Ectodermal cell (in vitro differentiated cells): Measurements from ENCODE around the gene POLR3A.

Experiments
- H3K27ac ChIP-seq: 2 replicates; pipeline ENCODE4 v1.7.0; 2013; ENCODE audit warnings: mild to moderate bottlenecking, low read depth, low read length; ENCODE audit not compliant: insufficient read depth, poor library complexity, severe bottlenecking
- H3K27me3 ChIP-seq: 2 replicates; pipeline ENCODE4 v1.7.0; 2013; ENCODE audit warnings: mild to moderate bottlenecking, low read length; ENCODE audit not compliant: insufficient read depth, control insufficient read depth, poor library complexity, severe bottlenecking
- H3K36me3 ChIP-seq: one replicate; pipeline ENCODE4 v1.7.0; 2013; ENCODE audit warnings: low read length; ENCODE audit not compliant: control insufficient read depth, insufficient read depth
- H3K4me1 ChIP-seq: one replicate; pipeline ENCODE4 v1.7.0; 2013; ENCODE audit warnings: low read length; ENCODE audit not compliant: control insufficient read depth, insufficient read depth
- H3K4me3 ChIP-seq: 2 replicates; pipeline ENCODE4 v1.7.0; 2013; ENCODE audit warnings: low read depth, low read length, control low read depth; ENCODE audit not compliant: insufficient read depth
- H3K9me3 ChIP-seq: 2 replicates; pipeline ENCODE4 v1.7.0; 2013; ENCODE audit warnings: mild to moderate bottlenecking, low read length, moderate library complexity; ENCODE audit not compliant: control insufficient read depth
- WGBS, 2 experiments: methylation state at CpG; one replicate each; pipeline ENCODE4 v1.1.7; 2013; ENCODE audit warnings: missing lambda C conversion rate in 2 of 2; 5-methylcytosine and 5-hydroxymethylcytosine counted together

POLR3A gene

GRCh38 chr10:77922055-77922454, 107.3 kb downstream of the POLR3A start:
- Histone ChIP-seq H3K27me3 (peaks cover under 1% of the 10 kb centered on the region), H3K36me3 (no peaks in the 10 kb centered on the region), H3K4me3 (no peak overlapping the region), H3K4me1 (peaks cover 15% of the 10 kb centered on the region), H3K9me3 (no peaks in the 10 kb centered on the region), H3K27ac (no peak overlapping the region)
- 96 to 97% methylated on average over 5 of the region's 5 CpGs for WGBS, 2 experiments

- no peaks in the 10 kb centered on the region for H3K27me3 ChIP-seq
- no peaks in the 10 kb centered on the region for H3K9me3 ChIP-seq
- WGBS, 2 experiments, result 92% methylated on average over 7 of the region's 7 CpGs
- H3K36me3 ChIP-seq, result no peaks in the 10 kb centered on the region
- peaks cover 15% of the 10 kb centered on the region for H3K4me1 ChIP-seq
- no peak overlapping the region for H3K4me3 ChIP-seq
- H3K27ac ChIP-seq, result no peak overlapping the region
Measured at GRCh38 chr10:77921395-77921794, 107.9 kb downstream of the POLR3A start.

- 93 to 94% methylated on average over 4 of the region's 4 CpGs for WGBS, 2 experiments
- no peaks in the 10 kb centered on the region for H3K9me3 ChIP-seq
- no peaks in the 10 kb centered on the region for H3K27me3 ChIP-seq
- H3K4me1 ChIP-seq, result peaks cover 12% of the 10 kb centered on the region
- no peak overlapping the region for H3K27ac ChIP-seq
- no peaks in the 10 kb centered on the region for H3K36me3 ChIP-seq
- H3K4me3 ChIP-seq, result no peak overlapping the region
Measured at GRCh38 chr10:77920495-77920894, 108.8 kb downstream of the POLR3A start.

- 91 to 93% methylated on average over 4 of the region's 4 CpGs for WGBS, 2 experiments
- no peaks in the 10 kb centered on the region for H3K27me3 ChIP-seq
- no peak overlapping the region for H3K27ac ChIP-seq
- no peaks in the 10 kb centered on the region for H3K36me3 ChIP-seq
- H3K4me1 ChIP-seq, result peaks cover 4% of the 10 kb centered on the region
- no peaks in the 10 kb centered on the region for H3K9me3 ChIP-seq
- H3K4me3 ChIP-seq, result no peak overlapping the region
Measured at GRCh38 chr10:77919713-77920108, 109.6 kb downstream of the POLR3A start.
